ENCODE data around the gene TGFBR3L.

GRCh38 chr19:7920519-7921301 lies 6.1 kb downstream of the TGFBR3L start:
- TF ChIP-seq, protein P1, sequence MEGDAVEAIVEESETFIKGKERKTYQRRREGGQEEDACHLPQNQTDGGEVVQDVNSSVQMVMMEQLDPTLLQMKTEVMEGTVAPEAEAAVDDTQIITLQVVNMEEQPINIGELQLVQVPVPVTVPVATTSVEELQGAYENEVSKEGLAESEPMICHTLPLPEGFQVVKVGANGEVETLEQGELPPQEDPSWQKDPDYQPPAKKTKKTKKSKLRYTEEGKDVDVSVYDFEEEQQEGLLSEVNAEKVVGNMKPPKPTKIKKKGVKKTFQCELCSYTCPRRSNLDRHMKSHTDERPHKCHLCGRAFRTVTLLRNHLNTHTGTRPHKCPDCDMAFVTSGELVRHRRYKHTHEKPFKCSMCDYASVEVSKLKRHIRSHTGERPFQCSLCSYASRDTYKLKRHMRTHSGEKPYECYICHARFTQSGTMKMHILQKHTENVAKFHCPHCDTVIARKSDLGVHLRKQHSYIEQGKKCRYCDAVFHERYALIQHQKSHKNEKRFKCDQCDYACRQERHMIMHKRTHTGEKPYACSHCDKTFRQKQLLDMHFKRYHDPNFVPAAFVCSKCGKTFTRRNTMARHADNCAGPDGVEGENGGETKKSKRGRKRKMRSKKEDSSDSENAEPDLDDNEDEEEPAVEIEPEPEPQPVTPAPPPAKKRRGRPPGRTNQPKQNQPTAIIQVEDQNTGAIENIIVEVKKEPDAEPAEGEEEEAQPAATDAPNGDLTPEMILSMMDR (IDR thresholded peaks at IDR 0.05; ENCODE audit: insufficient read depth, low read depth, low read length): no peak
- TF ChIP-seq EZH2 (IDR thresholded peaks at IDR 0.05; ENCODE audit: insufficient read depth, low read length): no peak

Data from astrocyte (in vitro differentiated cells and primary cell).